ENCODE results near the gene PGGHG. TPM values are rescaled to one million over a fixed set of nuclear protein-coding genes. Genes with fewer than 3 reads are reported as not detected.
"Not testable (repeated sequence)": the region's sequence is repeated elsewhere in the genome, so short reads cannot be mapped to it uniquely, and the experiment has no call there.

Gene PGGHG
- polyA plus RNA-seq, 1 experiment, result 4.0 TPM

DNA sequence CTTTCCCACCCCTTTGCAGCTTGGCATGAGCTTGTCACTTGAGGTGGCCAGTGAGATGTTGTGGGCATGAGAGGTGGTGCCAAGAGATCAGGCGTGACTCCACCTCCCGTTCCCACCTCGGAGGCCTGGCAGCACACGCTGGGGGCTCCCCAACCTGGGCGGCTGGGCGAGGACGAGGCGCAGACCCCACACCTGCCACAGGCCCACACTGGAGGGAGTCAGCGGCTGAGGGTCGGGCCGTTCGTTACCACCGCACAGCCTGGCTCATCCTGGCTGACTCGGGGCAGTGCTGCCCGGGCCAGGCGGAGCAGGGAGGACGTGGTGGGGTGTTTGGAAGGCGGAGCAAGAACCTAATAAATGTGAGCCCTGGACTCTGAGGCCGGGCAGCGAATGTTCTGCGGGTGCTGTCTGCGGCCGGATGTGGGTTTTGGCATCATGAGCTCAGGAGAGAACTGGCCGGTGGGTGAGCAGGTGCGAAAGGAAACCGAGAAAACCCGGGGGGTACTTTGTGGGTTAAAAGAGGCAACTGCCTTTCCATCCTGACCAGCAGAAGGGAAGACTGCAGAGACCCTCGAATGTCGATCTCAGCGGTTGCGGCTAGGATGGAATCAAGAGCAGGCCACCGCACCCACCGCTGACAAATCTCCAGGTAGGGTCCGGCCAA, 41.9 kb downstream of the PGGHG start:
- POLR2A ChIA-PET, result interaction anchor here (1.1 kb wide), 1 partner anchor 25 kb away, joined by 3 read pairs; no protein-coding TSS in a partner anchor
- no peak for DNase-seq (ENCODE audit: low read depth, low spot score)
- Histone ChIP-seq H3K27ac (ENCODE audit: low read depth, low read length) (no peak overlapping the region), H3K27me3 (ENCODE audit: control insufficient read depth, insufficient read depth, low read length) (no peaks in the 10 kb centered on the region), H3K4me3 (ENCODE audit: low read depth, low read length) (no peak overlapping the region), H3K9me3 (ENCODE audit: control insufficient read depth, insufficient read depth, low read length) (peaks cover 16% of the 10 kb centered on the region)
- CTCF ChIA-PET, result no interaction called here
- TF ChIP-seq, protein P1, sequence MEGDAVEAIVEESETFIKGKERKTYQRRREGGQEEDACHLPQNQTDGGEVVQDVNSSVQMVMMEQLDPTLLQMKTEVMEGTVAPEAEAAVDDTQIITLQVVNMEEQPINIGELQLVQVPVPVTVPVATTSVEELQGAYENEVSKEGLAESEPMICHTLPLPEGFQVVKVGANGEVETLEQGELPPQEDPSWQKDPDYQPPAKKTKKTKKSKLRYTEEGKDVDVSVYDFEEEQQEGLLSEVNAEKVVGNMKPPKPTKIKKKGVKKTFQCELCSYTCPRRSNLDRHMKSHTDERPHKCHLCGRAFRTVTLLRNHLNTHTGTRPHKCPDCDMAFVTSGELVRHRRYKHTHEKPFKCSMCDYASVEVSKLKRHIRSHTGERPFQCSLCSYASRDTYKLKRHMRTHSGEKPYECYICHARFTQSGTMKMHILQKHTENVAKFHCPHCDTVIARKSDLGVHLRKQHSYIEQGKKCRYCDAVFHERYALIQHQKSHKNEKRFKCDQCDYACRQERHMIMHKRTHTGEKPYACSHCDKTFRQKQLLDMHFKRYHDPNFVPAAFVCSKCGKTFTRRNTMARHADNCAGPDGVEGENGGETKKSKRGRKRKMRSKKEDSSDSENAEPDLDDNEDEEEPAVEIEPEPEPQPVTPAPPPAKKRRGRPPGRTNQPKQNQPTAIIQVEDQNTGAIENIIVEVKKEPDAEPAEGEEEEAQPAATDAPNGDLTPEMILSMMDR (IDR thresholded peaks at IDR 0.05; ENCODE audit: low read depth, low read length), result no peak

DNA sequence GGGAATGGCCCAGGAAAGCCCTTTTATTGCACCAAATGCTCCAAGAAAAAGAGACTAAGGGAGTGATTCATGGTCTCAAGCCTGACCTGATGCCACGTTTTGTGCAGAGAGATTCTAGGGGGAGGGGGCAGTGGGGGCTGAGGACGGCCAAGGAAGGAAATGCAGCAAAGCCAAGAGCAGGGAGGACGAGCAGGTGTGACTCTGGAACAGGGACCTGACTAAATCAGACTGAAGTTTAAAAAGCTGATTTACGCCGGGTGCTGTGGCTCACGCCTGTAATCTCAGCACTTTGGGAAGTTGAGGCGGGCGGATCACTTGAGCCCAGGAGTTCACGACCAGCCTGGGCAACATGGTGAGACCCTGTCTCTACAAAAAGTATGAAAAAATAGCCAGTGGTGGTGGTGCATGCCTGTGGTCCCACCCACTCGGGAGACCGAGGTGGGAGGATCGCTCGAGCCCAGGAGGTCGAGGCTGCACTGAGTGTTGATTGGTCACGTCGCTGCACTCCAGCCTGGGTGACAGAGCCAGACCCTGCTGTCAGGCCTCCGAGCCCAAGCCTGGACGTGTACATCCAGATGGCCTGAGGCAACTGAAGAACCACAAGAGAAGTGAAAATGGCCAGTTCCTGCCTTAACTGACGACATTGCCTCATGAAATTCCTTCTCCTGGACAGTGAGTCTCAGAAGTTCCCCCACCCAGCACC, 42.6 kb downstream of the PGGHG start:
- Histone ChIP-seq H3K27me3 (ENCODE audit: control insufficient read depth, insufficient read depth, low read length) (no peaks in the 10 kb centered on the region), H3K27ac (ENCODE audit: low read depth, low read length) (no peak overlapping the region), H3K9me3 (ENCODE audit: control insufficient read depth, insufficient read depth, low read length) (peaks cover 16% of the 10 kb centered on the region), H3K4me3 (ENCODE audit: low read depth, low read length) (no peak overlapping the region)
- ChIA-PET CTCF (no interaction called here), POLR2A (no interaction called here)
- TF ChIP-seq, protein P1 (IDR thresholded peaks at IDR 0.05; ENCODE audit: low read depth, low read length), result no peak
- no peak for DNase-seq (ENCODE audit: low read depth, low spot score)

- Histone ChIP-seq H3K27ac (ENCODE audit: low read depth, low read length) (no peak overlapping the region), H3K4me3 (ENCODE audit: low read depth, low read length) (no peak overlapping the region), H3K27me3 (ENCODE audit: control insufficient read depth, insufficient read depth, low read length) (no peaks in the 10 kb centered on the region), H3K9me3 (ENCODE audit: control insufficient read depth, insufficient read depth, low read length) (peaks cover 16% of the 10 kb centered on the region)
- TF ChIP-seq, protein P1 (IDR thresholded peaks at IDR 0.05; ENCODE audit: low read depth, low read length), result no peak
- ChIA-PET CTCF (interaction anchor here (0.5 kb wide), 1 partner anchor 23 kb away, joined by 3 read pairs; no protein-coding TSS in a partner anchor), POLR2A (no interaction called here)
- no peak for DNase-seq (ENCODE audit: low read depth, low spot score)
Observed at GRCh38 chr11:332651-333480, 43.9 kb downstream of the PGGHG start.

- H3K27me3 ChIP-seq (ENCODE audit: control insufficient read depth, insufficient read depth, low read length); POLR2A ChIA-PET; CTCF ChIA-PET; DNase-seq (ENCODE audit: low read depth, low spot score); H3K4me3 ChIP-seq (ENCODE audit: low read depth, low read length); H3K27ac ChIP-seq (ENCODE audit: low read depth, low read length): not testable (repeated sequence)
- peaks cover 16% of the 10 kb centered on the region for H3K9me3 ChIP-seq (ENCODE audit: control insufficient read depth, insufficient read depth, low read length)
Observed at GRCh38 chr11:333616-334263, 44.8 kb downstream of the PGGHG start.

- H3K27me3 ChIP-seq (ENCODE audit: control insufficient read depth, insufficient read depth, low read length), result no peaks in the 10 kb centered on the region
- CTCF ChIA-PET, result no interaction called here
Observed at GRCh38 chr11:334264-334994, 45.5 kb downstream of the PGGHG start.

More at GRCh38 chr11:334264-334994, 45.5 kb downstream of the PGGHG start:
- Histone ChIP-seq H3K27ac (ENCODE audit: low read depth, low read length) (no peak overlapping the region), H3K9me3 (ENCODE audit: control insufficient read depth, insufficient read depth, low read length) (peaks cover 16% of the 10 kb centered on the region), H3K4me3 (ENCODE audit: low read depth, low read length) (no peak overlapping the region)
- TF ChIP-seq, protein P1 (IDR thresholded peaks at IDR 0.05; ENCODE audit: low read depth, low read length), result no peak
- no peak for DNase-seq (ENCODE audit: low read depth, low spot score)
- POLR2A ChIA-PET, result no interaction called here

Data from AG04450 (cell line).